HG03558 (cell line): ENCODE data around the gene KCNJ5.

Source experiments
- ATAC-seq: cut with Tn5 transposase; IDR thresholded peaks from one replicate; pipeline ENCODE4 v1.9.1; 2021; ENCODE audit warnings: moderate number of reproducible peaks; ENCODE audit not compliant: unreplicated experiment; ENCODE audit errors: extremely low read depth

The KCNJ5 gene

DNA sequence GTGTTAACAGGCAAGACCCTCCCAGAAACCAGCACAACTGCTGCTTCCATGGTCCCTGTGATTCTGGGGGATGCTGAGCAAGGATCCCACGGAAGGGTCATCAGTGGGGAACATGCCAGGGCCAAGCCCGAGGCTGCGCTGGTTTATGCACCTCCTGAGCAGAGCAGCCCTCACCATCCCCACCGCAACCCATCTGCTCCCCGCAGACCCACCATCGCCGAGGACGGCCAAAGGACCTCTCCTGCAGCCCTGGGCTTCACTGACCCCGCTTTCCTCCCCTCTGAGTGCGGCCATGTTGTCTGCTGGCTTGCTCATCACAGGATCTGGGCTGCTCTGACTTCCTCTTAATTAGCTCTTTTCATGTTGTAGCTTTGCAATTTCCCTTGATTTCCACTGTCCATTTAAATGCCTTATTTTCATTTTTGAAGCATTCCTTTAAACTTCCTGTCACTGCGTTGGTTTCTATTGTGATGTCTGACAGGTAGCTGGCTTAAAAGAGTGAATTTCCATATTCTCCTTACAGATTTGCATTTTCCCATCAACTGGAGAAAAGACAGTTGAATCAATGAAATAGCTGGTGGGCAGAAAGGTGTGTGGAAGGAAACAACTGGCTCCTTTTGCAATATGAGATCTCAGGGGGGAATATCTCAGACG, 36.7 kb downstream of the KCNJ5 start:
- ATAC-seq, result no peak

DNA sequence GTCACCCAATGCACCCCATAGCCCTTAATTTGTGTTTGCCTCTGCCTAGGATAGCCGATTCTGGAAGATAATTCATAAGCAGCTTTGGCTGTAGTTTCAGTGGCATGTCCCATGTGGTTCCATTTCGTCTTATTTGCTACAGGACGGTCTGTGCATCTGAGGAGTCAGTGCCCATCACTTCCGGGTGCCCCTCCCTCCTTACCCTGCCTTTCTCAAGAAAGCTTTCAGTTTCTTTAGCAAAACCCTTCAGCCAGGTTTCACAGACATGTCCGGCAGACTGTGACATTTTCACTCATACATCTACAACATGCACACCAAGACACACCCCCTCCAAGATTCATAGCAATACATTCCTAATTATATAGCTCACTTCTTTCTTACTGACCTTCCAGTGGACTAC, 37.2 kb downstream of the KCNJ5 start:
- peak; percentile 98 for ATAC-seq

DNA sequence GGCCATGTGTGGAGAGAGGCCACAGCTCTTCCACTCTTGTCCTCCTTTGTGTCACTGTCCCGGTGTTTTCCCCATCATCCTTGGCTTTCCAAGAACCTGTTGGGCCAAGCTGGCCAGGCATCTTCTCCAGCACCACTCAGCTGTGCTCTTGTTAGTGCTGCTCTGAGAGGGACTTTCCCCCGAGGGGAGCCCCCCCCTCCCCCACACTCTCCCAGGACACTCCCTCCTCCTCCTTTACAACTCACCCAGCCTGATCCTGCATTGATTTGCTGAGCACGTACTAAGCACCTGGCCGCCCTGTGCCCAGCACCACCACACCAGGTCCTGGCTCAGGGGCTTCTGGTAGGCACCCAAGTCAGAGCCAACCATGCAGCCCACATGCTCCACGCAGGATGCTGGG, 38.3 kb downstream of the KCNJ5 start:
- no peak for ATAC-seq

DNA sequence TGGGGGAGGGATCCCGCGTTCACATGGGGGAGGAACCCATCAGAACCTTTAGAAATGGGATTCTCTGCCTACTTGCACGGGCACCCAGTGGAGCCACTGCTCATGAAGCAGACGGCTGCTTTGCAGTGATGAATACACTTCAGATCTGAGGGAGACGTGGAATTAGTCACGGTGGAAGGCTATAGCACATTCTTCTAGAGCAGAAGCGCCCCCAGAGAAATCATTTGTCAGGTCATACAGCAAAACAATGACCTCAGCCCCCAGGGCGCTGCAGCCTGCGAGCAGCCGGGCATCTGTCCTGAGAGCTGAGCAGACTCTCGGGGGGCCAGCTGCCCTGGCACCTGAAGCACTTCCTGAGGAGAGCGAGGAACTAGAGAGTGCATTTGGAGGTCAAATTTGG, 38.8 kb downstream of the KCNJ5 start:
- ATAC-seq, result no peak

DNA sequence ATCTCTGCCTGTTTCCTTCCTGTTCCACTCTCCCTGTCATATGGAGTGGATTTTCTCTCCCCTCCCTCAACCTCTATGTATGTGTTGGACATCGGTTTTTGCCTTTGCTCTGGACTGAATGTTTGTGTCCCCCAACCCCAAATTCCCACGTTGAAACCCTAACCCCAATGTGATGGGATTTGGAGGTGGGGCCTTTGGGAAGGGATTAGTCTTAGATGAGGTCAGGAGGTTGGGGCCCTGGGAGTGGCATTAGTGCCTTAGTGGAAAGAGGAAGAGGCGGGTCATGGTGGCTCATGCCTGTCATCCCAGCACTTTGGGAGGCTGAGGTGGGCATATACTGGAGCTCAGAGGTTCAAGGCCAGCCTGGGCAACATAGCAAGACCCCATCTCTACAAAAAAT, 39.9 kb downstream of the KCNJ5 start:
- no peak for ATAC-seq

DNA sequence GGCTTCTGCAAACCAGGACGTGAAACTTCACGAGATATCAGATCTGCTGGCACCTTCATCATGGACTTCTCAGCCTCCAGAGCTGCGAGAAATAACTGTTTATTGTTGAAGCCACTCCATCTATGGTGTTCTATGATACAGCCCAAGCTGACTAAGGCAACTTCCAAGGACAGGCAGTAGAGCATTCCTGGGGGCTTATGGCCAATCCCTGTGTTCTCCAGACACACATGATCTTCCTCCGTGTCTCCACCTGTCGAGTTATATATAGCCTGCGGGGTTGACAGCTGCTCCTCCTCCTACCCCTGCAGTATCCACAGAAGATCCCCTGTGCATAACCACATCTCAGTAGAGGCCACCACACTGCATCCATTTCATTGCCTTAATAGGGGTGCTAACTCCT, 40.5 kb downstream of the KCNJ5 start:
- no peak for ATAC-seq

- ATAC-seq, result no peak
Measured at GRCh38 chr11:128933481-128934178, 42.5 kb downstream of the KCNJ5 start.

DNA sequence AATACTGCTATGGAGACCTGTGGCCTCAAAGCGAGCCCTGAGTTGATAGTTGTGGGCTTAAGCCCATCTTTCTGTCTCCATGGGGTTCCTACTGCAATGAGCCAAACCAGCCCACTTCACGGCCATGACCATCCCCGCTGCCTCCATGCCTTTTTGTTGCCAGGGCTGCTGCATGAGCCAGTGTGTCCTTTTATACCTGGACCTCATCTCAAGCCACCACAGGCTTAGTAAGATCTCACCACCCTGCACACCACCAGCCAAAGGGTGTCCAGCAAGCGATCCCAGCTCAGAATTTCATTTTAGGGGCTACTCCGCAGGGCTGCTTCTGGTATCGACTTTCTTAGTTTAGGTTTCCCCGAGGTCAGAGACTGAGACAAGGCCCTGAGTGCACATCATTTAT, 43.2 kb downstream of the KCNJ5 start:
- no peak for ATAC-seq

- ATAC-seq, result no peak
Measured at GRCh38 chr11:128934926-128935325, 43.8 kb downstream of the KCNJ5 start.

- ATAC-seq, result no peak
Measured at GRCh38 chr11:128936606-128937251, 45.6 kb downstream of the KCNJ5 start.

- no peak for ATAC-seq
Measured at GRCh38 chr11:128937480-128937879, 46.3 kb downstream of the KCNJ5 start.

DNA sequence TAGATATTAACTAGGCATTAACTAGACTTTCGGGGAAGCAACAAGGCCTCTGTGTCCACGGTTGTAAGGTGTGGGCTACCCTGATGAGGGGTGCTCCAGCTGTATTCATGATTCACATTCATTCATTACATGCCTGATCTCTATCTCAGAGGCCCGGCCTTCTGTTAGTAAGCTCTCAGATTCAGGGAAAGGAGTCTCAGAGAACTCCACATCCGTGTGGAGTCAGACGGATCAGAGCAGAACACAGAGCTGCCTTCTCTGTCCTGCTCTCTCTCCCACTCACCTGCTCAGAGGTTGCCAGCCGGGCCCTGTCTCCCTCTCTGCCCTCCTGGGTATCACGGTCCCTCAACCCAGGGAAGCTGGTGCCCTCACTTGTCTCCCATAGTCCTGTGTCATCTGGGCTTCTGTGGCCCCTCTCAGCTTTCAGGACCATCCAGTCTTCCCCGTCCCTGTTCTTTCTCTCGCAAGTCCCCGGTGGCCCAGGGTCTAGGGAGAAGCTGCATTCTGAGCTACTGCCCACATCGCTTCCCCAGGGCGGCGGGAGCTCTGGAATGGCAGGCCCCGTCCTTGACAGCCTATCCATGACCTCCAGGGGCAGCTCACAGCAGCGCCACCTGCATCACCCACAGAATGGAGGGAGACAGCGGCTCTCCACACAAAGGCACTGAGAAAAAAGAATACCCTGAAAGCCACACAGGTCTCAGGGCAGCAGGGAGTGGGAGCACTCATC, 47.2 kb downstream of the KCNJ5 start:
- ATAC-seq, result no peak

DNA sequence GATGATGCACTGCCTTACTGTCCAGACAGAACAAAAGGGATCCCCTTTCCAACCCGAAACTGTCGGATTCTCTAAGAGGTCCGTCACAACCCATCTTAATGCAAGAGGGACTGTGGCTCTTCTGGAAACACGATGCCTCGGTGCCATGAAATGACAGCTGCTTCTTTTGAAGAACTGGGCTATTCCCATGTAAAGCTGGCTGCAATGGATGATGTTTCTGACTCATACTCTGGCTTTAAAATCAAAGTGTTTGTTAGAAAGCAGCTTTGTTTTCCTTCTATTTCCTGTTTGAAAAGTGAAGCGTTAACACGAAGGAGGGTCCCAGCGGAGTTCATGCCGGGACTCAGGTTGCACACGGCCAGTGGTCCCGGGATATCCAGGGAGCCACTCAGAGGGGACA, 48.4 kb downstream of the KCNJ5 start:
- ATAC-seq, result no peak

DNA sequence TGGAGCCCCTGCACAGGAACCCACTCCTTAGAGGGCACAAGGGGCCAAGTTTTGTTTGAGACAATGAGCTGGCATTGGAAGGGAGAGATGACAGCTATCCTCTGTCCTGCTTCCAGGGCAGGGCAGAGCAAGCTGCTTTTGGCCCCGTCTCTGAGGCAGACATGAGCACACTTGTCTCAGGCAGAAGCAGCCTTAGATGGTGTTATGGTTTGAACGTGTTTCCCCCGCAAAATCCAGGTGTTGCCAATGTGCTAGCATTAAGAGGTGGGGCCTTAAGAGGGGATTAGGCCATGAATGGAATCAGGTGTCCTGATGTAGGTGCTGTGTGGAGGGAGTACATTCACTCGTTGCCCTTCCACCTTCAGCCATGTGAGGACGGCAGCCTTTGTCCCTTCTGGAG, 49.0 kb downstream of the KCNJ5 start:
- no peak for ATAC-seq

GRCh38 chr11:128940603-128941002, 49.4 kb downstream of the KCNJ5 start:
- no peak for ATAC-seq

DNA sequence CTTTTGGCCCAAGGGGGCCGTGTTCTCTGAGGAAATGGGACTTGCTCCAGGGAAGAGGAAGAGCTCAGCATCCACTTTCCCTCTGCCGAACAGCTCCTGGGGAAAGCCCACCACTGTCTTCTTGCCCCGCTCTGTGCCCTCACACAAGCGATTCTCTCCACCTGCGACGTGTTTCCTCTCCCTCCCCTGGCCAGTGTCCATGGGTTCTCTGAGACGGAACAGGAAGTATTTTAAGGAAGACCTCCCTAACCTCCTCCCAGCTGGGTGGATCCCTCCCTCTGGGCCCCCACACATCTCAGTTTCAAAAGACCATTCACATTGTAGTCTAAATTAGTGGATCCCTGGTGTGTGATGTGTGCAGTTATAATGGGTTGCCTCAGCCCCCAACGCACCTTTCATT, 50.0 kb downstream of the KCNJ5 start:
- ATAC-seq, result no peak

DNA sequence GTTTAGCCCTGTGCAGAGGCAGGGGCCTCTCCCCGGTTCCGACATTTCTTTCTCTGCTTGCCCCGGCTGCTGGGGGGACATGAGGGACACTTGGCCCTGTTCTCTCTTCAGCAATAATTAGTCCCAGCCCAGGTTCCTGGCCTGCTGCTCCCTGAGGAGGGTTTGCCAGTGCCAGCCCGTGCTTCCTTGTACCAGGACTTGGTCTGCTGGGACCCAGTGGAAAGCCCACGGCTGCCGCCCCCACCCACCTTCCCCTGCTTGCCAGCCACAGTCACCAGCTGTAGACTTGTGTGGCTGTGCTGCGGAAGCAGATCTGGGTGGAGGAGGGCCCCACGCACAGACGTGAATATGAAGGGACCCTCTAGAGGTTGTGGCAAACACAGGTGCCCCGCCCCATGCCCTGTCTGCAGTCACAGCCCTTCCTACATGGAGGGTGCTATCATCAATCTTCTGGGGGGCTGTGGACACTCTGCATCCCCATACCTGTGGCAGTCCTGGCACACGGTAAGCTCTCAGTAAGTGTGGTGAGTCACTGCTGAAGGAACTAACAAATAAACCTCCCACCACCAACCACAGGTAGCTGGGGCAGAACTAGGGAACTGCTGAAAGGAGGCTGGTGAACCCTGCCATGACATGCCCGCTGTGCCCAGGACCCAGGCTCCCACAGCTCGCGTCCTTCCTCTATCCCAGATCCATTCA, 50.6 kb downstream of the KCNJ5 start:
- no peak for ATAC-seq

- no peak for ATAC-seq
Measured at GRCh38 chr11:128942272-128942612, 51.1 kb downstream of the KCNJ5 start.

- ATAC-seq, result no peak
Measured at GRCh38 chr11:128942817-128943427, 51.8 kb downstream of the KCNJ5 start, which contains the start of gene TP53AIP1. TP53AIP1 (minus strand) TSS chr11:128942871; CDS start chr11:128937818, 5,053 bp downstream.

- ATAC-seq, result no peak
Measured at GRCh38 chr11:128943428-128943976, 52.3 kb downstream of the KCNJ5 start.
